ENCODE measurements around the gene PRRT4.

Gene PRRT4

GRCh38 chr7:128389618-128390329 is 28.3 kb upstream of the PRRT4 start:
- TF ChIP-seq GABPA (IDR thresholded peaks at IDR 0.05; ENCODE audit: low read depth) (no peak), SPI1 (IDR thresholded peaks at IDR 0.05; ENCODE audit: borderline replicate concordance, low read depth) (no peak)
- no peaks in the 10 kb centered on the region for H3K27me3 ChIP-seq (ENCODE audit: insufficient read depth, poor library complexity, severe bottlenecking)
- no peak overlapping the region for H3K27ac ChIP-seq (replicated peaks)
- no peak for DNase-seq (ENCODE audit: low read depth in 1 of 2, low spot score in 1 of 2)
- H3K4me3 ChIP-seq (replicated peaks; ENCODE audit: insufficient read depth, low read length), result no peak overlapping the region

GRCh38 chr7:128389085-128389617 is 27.7 kb upstream of the PRRT4 start:
- H3K27ac ChIP-seq (replicated peaks), result no peak overlapping the region
- no peak overlapping the region for H3K4me3 ChIP-seq (replicated peaks; ENCODE audit: insufficient read depth, low read length)
- DNase-seq (ENCODE audit: low read depth in 1 of 2, low spot score in 1 of 2), result no peak
- H3K27me3 ChIP-seq (ENCODE audit: insufficient read depth, poor library complexity, severe bottlenecking), result no peaks in the 10 kb centered on the region
- TF ChIP-seq POLR2AphosphoS5 (IDR thresholded peaks at IDR 0.05; ENCODE audit: low read depth) (no peak), SPI1 (IDR thresholded peaks at IDR 0.05; ENCODE audit: borderline replicate concordance, low read depth) (no peak), REST (IDR thresholded peaks at IDR 0.05; ENCODE audit: insufficient replicate concordance, low read depth) (no peak), CTCF (IDR thresholded peaks at IDR 0.05; ENCODE audit: insufficient read depth, low read length) (no peak), GABPA (IDR thresholded peaks at IDR 0.05; ENCODE audit: low read depth) (no peak)

- TF ChIP-seq SPI1 (IDR thresholded peaks at IDR 0.05; ENCODE audit: borderline replicate concordance, low read depth) (no peak), CTCF (IDR thresholded peaks at IDR 0.05; ENCODE audit: insufficient read depth, low read length) (no peak)
- Histone ChIP-seq H3K4me3 (replicated peaks; ENCODE audit: insufficient read depth, low read length) (no peak overlapping the region), H3K27ac (replicated peaks) (no peak overlapping the region), H3K27me3 (ENCODE audit: insufficient read depth, poor library complexity, severe bottlenecking) (no peaks in the 10 kb centered on the region)
- DNase-seq (ENCODE audit: low read depth in 1 of 2, low spot score in 1 of 2), result no peak
Observed at GRCh38 chr7:128388145-128388485, 26.6 kb upstream of the PRRT4 start.

GRCh38 chr7:128387216-128388144 is 26.0 kb upstream of the PRRT4 start:
- peak in 1 of 2 experiments; percentile 78 for DNase-seq (ENCODE audit: low read depth in 1 of 2, low spot score in 1 of 2)
- Histone ChIP-seq H3K4me3 (replicated peaks; ENCODE audit: insufficient read depth, low read length) (no peak overlapping the region), H3K27ac (replicated peaks) (no peak overlapping the region), H3K27me3 (ENCODE audit: insufficient read depth, poor library complexity, severe bottlenecking) (no peaks in the 10 kb centered on the region)
- peak; percentile 93 for TF ChIP-seq CTCF (IDR thresholded peaks at IDR 0.05; ENCODE audit: insufficient read depth, low read length)
- TF ChIP-seq REST (IDR thresholded peaks at IDR 0.05; ENCODE audit: insufficient replicate concordance, low read depth), result no peak
